HG02840 (cell line): Measurements from ENCODE around the gene SIPA1L3.
A peak's percentile ranks its signal among the peaks of the same experiment; 100 is the strongest.
"Not testable (repeated sequence)": the region's sequence is repeated elsewhere in the genome, so short reads cannot be mapped to it uniquely, and the experiment has no call there.

ENCODE experiments used
- ATAC-seq: cut with Tn5 transposase; IDR thresholded peaks from one replicate; pipeline ENCODE4 v1.9.1; 2021; ENCODE audit warnings: mild to moderate bottlenecking, moderate library complexity, moderate number of reproducible peaks; ENCODE audit not compliant: unreplicated experiment, low FRiP score

SIPA1L3 gene

DNA sequence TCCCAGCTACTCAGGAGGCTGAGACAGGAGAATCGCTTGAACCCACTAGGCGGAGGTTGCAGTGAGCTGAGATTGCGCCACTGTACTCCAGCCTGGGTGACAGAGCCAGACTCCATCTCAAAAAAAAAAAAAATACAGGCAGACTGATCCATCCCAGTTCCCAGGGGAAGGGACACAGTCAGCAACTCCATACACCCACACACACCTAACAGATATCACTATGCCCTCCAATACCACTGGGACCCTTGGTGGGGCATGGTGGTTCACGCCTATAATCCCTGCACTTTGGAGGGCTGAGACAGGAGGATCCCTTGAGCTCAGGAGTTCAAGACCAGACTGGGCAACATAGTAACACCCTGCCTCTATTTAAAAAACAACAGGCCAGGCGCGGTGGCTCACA lies 314.4 kb downstream of the SIPA1L3 start:
- ATAC-seq = no peak

GRCh38 chr19:38221919-38222830 lies 315.2 kb downstream of the SIPA1L3 start:
- ATAC-seq = no peak

- ATAC-seq = no peak
Measured at GRCh38 chr19:38223119-38223523, 316.1 kb downstream of the SIPA1L3 start.

DNA sequence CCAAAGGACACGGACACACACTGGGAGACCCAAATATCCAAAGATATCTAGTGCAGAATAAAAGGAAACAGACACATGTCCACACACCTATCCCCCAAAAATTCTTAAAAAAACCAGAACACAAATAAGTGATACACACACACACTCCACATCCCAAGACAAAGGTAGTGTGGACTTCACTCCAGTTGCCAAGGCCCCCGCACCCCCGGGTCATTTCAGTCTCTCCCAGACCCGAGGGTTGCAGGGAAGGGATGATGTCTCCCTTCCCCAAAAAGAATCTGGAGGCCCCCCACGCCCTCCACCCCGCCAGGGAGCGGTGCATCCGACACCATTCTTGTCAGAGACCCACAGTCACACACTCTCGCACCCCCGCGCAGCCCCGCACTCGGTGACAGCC lies 316.6 kb downstream of the SIPA1L3 start:
- no peak for ATAC-seq

- ATAC-seq = peak; percentile 70
Measured at GRCh38 chr19:38224014-38224862, 317.2 kb downstream of the SIPA1L3 start, which contains the start of gene DPF1. DPF1 (minus strand) TSS chr19:38224222; CDS start chr19:38224142, 80 bp downstream.

- ATAC-seq = not testable (repeated sequence)
Measured at GRCh38 chr19:38224863-38225218, 317.8 kb downstream of the SIPA1L3 start.

GRCh38 chr19:38227287-38228004 lies 320.4 kb downstream of the SIPA1L3 start:
- no peak for ATAC-seq

- no peak for ATAC-seq
Measured at GRCh38 chr19:38228005-38228377, 321.0 kb downstream of the SIPA1L3 start.

- no peak for ATAC-seq
Measured at GRCh38 chr19:38228491-38229439, 321.8 kb downstream of the SIPA1L3 start.

DNA sequence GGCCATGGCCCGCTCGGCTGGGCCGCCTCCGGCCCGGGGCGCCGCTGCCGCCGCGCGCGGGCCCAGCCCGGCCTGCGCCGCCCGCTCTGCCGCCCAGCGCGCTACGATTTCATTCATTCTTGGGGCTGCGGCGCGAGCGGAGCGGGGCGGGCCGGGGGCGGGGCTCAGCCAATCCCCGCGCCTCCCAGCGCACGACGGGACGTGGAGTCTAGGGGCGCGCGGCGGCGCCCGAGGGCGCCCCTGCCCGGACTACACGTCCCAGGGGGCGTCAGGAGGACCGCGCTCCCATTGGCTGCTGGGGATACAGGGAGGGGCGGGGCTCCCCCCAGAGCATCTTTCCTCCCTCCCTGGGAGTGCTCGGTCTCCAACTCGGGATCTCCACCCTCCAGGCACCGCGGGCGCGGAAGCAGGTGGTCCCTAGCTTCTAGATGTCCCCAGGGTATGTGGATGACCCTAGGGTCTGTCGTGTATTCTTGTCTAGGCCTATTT lies 322.6 kb downstream of the SIPA1L3 start:
- ATAC-seq = no peak

DNA sequence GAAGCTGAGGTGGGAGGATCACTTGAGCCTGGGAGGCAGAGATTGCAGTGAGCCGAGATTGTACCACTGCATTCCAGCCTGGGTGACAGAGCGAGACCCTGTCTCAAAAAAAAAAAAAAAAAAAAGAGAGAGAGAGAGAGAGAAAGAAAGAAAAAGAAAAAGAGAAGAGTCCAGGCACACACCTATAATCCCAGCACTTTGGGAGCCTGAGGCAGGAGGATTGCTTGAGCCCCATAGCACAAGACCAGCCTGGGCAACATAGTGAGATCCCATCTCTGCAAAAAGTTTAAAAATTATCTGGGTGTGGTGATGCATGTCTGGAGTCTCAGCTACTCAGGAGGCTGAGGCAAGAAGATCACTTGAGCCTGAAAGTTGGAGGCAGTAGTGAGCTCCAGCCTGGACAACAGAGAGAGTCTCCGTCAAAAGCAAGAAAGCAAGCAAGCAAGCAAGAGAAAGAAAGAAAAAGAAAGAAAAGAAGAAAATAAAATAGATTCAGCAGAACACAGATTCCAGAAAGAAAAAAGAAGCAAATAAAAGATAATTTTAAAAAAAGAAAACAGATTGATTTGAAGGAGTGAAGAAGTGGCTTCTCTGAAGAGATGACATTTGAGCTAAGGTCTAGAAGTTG lies 323.6 kb downstream of the SIPA1L3 start:
- ATAC-seq = not testable (repeated sequence)

DNA sequence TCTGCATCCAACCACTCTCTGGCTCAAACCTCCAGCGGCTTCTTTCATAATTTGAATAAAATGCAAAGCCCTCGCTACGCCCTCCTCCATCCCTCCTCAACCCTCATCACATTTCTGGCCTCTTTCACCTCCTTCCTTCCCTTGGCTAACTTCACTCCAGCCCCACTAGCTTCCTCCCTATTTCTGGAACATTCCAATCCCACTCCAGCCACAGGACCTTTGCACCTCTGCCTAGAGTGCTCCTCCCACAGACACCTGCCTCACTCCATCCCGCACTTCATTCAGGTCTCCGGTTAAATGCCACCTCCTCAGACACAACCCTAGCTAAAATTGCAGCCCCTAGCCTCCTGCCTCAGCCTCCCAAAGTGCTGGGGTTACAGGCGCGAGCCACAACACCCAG lies 324.9 kb downstream of the SIPA1L3 start:
- no peak for ATAC-seq

DNA sequence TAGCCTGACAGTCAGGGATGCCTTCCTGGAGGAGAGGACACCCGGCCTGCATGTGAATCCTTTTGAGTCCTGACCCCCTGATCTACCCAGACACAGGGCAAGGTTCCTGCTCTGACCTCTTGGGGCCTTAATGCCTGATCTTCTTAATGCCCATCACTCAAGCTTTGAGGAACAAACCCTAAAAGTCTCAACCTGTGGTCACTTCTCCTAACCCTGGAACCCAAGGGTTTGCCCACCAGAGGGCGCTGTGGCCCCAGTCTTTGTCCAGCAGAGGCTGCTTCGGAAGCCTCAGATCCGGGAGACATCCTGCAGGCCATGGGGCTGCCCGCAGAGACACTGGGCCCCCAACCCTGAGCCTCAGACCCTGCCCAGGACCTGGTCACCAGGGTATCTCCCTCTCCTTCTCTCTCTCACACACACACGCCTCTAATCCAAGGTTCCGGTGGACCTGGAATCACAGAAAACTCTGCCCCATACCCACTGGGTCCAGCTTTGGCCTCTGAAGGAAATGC lies 326.8 kb downstream of the SIPA1L3 start:
- no peak for ATAC-seq

DNA sequence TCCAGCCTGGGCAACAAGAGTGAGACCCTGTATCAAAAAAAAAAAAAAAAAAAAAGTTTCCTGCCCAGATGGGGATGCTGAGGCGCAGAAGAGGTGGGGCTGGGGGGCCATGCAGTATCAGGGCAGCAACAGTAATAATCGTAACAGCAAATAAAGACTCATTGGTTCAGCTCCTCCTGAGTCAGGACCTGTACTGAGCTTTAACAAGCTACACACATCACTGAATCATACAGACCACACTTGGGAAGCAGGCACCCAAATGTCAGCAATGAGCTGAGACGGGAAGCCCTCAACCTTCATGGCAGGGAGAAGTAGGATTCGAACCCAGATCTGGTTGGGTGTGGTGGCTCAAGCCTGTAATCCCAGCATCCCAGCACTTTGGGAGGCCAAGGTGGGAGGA lies 327.6 kb downstream of the SIPA1L3 start:
- ATAC-seq = no peak

DNA sequence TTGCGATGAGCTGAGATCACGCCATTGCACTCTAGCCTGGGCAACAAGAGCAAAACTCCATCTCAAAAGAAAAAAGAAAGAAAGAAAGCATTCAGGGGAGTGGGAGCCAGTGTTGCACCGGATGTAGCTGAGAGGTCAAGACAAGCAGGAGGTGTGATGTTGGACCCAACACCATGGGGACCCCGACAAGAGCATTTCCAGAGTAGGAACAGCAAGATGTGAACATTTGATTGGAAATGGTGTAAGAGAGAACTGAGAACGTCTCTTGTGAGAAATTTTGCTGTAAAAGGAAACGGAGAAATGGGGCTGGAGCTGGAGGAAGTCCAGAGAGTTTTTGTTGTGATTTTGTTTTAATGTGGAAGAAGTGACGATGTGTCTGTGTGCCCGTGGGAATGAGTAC lies 332.8 kb downstream of the SIPA1L3 start:
- no peak for ATAC-seq

- ATAC-seq = no peak
Measured at GRCh38 chr19:38243279-38243673, 336.3 kb downstream of the SIPA1L3 start.

GRCh38 chr19:38245826-38246498 lies 339.0 kb downstream of the SIPA1L3 start:
- no peak for ATAC-seq

DNA sequence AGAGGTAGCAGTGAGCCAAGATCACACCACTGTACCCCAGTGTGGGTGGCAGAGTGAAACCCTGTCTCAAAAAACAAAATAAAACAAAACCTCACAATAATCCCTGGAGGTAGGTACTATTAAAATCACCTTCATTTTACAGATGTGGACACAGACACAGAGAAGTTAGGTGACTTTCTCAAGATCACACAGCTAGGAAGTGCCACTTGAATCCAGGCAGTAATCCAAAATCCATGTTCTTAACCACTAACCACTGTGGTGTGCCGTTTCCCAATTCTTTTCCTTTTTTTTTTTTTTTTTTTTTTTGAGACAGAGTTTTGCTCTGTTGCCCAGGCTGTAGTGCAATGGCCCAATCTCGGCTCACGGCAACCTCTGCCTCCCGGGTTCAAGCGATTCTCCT lies 340.1 kb downstream of the SIPA1L3 start:
- no peak for ATAC-seq
